ENCODE measurements around the gene IL25.
"Not testable (repeated sequence)": the region's sequence is repeated elsewhere in the genome, so short reads cannot be mapped to it uniquely, and the experiment has no call there.

Gene IL25

GRCh38 chr14:23399591-23399990 is 27.0 kb downstream of the IL25 start:
- no peak for TF ChIP-seq CTCF (IDR thresholded peaks at IDR 0.05; ENCODE audit: low read depth, low read length)
- no peak for DNase-seq (ENCODE audit: low read depth in 2 of 2)

GRCh38 chr14:23400496-23401149 is 28.0 kb downstream of the IL25 start:
- not testable (repeated sequence) for DNase-seq (ENCODE audit: low read depth in 2 of 2); H3K4me3 ChIP-seq (replicated peaks in 1 of 2; ENCODE audit: low read depth in 2 of 2, low read length in 2 of 2)

More at GRCh38 chr14:23399591-23399990, 27.0 kb downstream of the IL25 start:
- H3K4me3 ChIP-seq (replicated peaks in 1 of 2; ENCODE audit: low read depth in 2 of 2, low read length in 2 of 2): no peak overlapping the region

GRCh38 chr14:23401291-23401690 is 28.7 kb downstream of the IL25 start:
- TF ChIP-seq CTCF (IDR thresholded peaks at IDR 0.05; ENCODE audit: low read depth, low read length): no peak
- no peak for DNase-seq (ENCODE audit: low read depth in 2 of 2)
- H3K4me3 ChIP-seq (replicated peaks in 1 of 2; ENCODE audit: low read depth in 2 of 2, low read length in 2 of 2): no peak overlapping the region

- no peak for TF ChIP-seq CTCF (IDR thresholded peaks at IDR 0.05; ENCODE audit: low read depth, low read length)
These were observed 29.9 kb downstream of the IL25 start for GRCh38 chr14:23402296-23403138.

GRCh38 chr14:23403139-23403438 is 30.5 kb downstream of the IL25 start:
- no peak for TF ChIP-seq CTCF (IDR thresholded peaks at IDR 0.05; ENCODE audit: low read depth, low read length)
- DNase-seq (ENCODE audit: low read depth in 2 of 2): no peak
- H3K4me3 ChIP-seq (replicated peaks in 1 of 2; ENCODE audit: low read depth in 2 of 2, low read length in 2 of 2): no peak overlapping the region

More at GRCh38 chr14:23402296-23403138, 29.9 kb downstream of the IL25 start:
- no peak for DNase-seq (ENCODE audit: low read depth in 2 of 2)
- no peak overlapping the region for H3K4me3 ChIP-seq (replicated peaks in 1 of 2; ENCODE audit: low read depth in 2 of 2, low read length in 2 of 2)

- no peak overlapping the region for H3K4me3 ChIP-seq (replicated peaks in 1 of 2; ENCODE audit: low read depth in 2 of 2, low read length in 2 of 2)
- DNase-seq (ENCODE audit: low read depth in 2 of 2): no peak
- no peak for TF ChIP-seq CTCF (IDR thresholded peaks at IDR 0.05; ENCODE audit: low read depth, low read length)
These were observed 31.3 kb downstream of the IL25 start for GRCh38 chr14:23403908-23404307.

- no peak for TF ChIP-seq CTCF (IDR thresholded peaks at IDR 0.05; ENCODE audit: low read depth, low read length)
- no peak for DNase-seq (ENCODE audit: low read depth in 2 of 2)
- H3K4me3 ChIP-seq (replicated peaks in 1 of 2; ENCODE audit: low read depth in 2 of 2, low read length in 2 of 2): no peak overlapping the region
These were observed 31.8 kb downstream of the IL25 start for GRCh38 chr14:23404331-23404900.
